ENCODE results near the gene GAL3ST3. TPM values are rescaled to one million over a fixed set of nuclear protein-coding genes. Genes with fewer than 3 reads are reported as not detected.
"Not testable (repeated sequence)": the region's sequence is repeated elsewhere in the genome, so short reads cannot be mapped to it uniquely, and the experiment has no call there.

GAL3ST3 gene
- total and polyA plus RNA-seq, 12 donors = 0.07 to 4.6 (median 2.1) TPM

DNA sequence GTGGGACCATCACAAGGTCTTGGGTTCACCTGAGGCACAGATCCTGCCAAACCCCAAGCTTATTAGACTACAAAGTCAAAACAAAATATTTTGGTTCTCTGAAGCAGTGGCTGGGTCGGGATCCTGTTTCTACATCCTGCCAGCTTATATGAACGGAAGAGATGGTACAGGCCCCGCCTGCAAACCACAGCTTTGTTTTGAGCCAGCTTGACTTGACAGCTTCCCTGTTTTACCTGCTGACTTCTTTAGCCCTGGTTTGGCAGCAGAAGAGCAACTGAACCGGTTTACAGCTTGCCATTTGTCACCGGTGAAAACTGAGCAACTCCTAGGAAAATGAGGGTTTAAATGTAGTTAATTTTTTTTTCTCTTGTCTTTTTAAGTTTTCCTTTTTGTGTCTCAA lies 32.5 kb upstream of the GAL3ST3 start:
- Histone ChIP-seq H3K27me3 (no peaks in the 10 kb centered on the region), H3K9me3 (no peaks in the 10 kb centered on the region), H3K4me3 (peak overlapping the region in 1 of 10 donors; percentile 14), H3K36me3 (peaks cover 0 to 19% (median 0%) of the 10 kb centered on the region in 9 donors), H3K4me1 (peaks cover 14 to 74% (median 63%) of the 10 kb centered on the region in 9 donors), H3K27ac (peak overlapping the region in 5 of 10 donors; percentile 2 to 86 (median 36))
- DNase-seq (peak; percentile 26 to 29), ATAC-seq (peak in 5 of 8 donors; percentile 25 to 69 (median 49))
- 46 to 55% methylated on average over 5 of the region's 5 CpGs for WGBS, 2 donors
- intact Hi-C loops (cut with DNase I) = no loop called here
- TF ChIP-seq, protein P1, sequence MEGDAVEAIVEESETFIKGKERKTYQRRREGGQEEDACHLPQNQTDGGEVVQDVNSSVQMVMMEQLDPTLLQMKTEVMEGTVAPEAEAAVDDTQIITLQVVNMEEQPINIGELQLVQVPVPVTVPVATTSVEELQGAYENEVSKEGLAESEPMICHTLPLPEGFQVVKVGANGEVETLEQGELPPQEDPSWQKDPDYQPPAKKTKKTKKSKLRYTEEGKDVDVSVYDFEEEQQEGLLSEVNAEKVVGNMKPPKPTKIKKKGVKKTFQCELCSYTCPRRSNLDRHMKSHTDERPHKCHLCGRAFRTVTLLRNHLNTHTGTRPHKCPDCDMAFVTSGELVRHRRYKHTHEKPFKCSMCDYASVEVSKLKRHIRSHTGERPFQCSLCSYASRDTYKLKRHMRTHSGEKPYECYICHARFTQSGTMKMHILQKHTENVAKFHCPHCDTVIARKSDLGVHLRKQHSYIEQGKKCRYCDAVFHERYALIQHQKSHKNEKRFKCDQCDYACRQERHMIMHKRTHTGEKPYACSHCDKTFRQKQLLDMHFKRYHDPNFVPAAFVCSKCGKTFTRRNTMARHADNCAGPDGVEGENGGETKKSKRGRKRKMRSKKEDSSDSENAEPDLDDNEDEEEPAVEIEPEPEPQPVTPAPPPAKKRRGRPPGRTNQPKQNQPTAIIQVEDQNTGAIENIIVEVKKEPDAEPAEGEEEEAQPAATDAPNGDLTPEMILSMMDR (IDR thresholded peaks at IDR 0.05) = no peak

DNA sequence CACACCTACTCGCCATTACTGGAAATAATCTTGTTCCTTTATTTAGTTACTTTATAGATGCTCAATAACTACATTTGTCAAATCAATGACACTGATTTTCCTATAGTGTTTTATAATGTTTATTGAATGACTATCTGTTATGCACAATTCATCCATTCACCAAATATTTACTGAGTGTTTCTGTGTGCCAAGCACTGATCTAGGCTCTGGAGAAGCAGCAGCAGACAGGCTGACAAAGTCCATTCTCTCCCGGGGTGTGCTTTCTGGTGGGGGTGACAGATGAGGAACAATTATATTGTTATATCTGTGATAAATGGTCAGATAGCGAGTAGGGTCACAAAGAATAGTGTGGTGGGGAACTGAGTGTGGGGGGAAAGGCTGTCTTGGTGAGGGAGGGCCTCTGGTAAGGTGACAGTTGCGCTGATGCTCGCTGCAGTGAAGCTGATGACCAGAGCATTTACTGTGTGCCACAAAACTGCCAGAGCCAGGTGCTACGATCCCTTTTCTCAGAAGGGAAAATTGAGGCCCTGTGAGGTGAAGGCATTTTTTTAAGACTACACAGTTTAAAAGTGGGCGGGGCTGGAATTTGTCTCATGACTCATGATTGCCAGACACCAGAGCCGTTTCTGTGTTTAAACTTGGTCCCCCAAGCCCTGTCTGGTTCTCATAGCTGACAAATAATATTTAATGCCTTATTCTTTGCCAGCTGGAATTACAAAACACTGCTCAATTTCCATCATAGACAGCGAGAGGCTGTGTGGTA lies 31.3 kb upstream of the GAL3ST3 start:
- DNase-seq (peak in 1 of 2 donors; percentile 22), ATAC-seq (peak in 5 of 8 donors; percentile 22 to 65 (median 40))
- TF ChIP-seq, protein P1 (IDR thresholded peaks at IDR 0.05) = no peak
- intact Hi-C loops (cut with DNase I) = no loop called here
- Histone ChIP-seq H3K9me3 (no peaks in the 10 kb centered on the region), H3K27ac (peak overlapping the region in 3 of 10 donors; percentile 14 to 86 (median 54)), H3K4me3 (no peak overlapping the region), H3K36me3 (peaks cover 0 to 30% (median 0%) of the 10 kb centered on the region in 9 donors), H3K4me1 (peaks cover 14 to 71% (median 56%) of the 10 kb centered on the region in 9 donors), H3K27me3 (no peaks in the 10 kb centered on the region)
- whole genome bisulfite sequencing, 2 donors = 78 to 80% methylated on average over 9 of the region's 9 CpGs

- DNase-seq, H3K27me3 ChIP-seq, H3K9me3 ChIP-seq, H3K27ac ChIP-seq, ATAC-seq, H3K4me3 ChIP-seq: not testable (repeated sequence)
- 88 to 95% methylated on average over 7 of the region's 7 CpGs for WGBS, 2 donors
- Histone ChIP-seq H3K4me1 (peaks cover 11 to 58% (median 43%) of the 10 kb centered on the region in 9 donors), H3K36me3 (peaks cover 0 to 43% (median 0%) of the 10 kb centered on the region in 9 donors)
- intact Hi-C loops (cut with DNase I) = loop anchor here in 3 of 10 donors (10.0 kb wide), 2 partner anchors 46 to 56 kb away; no protein-coding TSS in a partner anchor
These were observed 30.0 kb upstream of the GAL3ST3 start for GRCh38 chr11:66078949-66079348.

GRCh38 chr11:66077927-66078326 lies 29.0 kb upstream of the GAL3ST3 start:
- ATAC-seq (no peak), DNase-seq (no peak)
- Histone ChIP-seq H3K4me1 (peaks cover 5 to 48% (median 33%) of the 10 kb centered on the region in 9 donors), H3K27me3 (no peaks in the 10 kb centered on the region), H3K4me3 (no peak overlapping the region), H3K9me3 (no peaks in the 10 kb centered on the region), H3K36me3 (peaks cover 0 to 49% (median 0%) of the 10 kb centered on the region in 9 donors), H3K27ac (no peak overlapping the region)
- TF ChIP-seq, protein P1 (IDR thresholded peaks at IDR 0.05) = no peak
- WGBS, 2 donors = 89 to 95% methylated on average over 3 of the region's 3 CpGs
- intact Hi-C loops (cut with DNase I) = loop anchor here in 3 of 10 donors (10.0 kb wide), 2 partner anchors 47 to 57 kb away; no protein-coding TSS in a partner anchor

Data from heart right ventricle (tissue), 16 donors.